Brain pericyte (primary cell): ENCODE results near the gene AMER1.
A peak's percentile ranks its signal among the peaks of the same experiment; 100 is the strongest.
"Not testable (repeated sequence)": the region's sequence is repeated elsewhere in the genome, so short reads cannot be mapped to it uniquely, and the experiment has no call there.

Experiments used
- DNase-seq: peaks from one replicate; pipeline ENCODE4 v3.0.0-alpha.2; 2012; ENCODE audit warnings: low read depth, low spot score

AMER1 gene

DNA sequence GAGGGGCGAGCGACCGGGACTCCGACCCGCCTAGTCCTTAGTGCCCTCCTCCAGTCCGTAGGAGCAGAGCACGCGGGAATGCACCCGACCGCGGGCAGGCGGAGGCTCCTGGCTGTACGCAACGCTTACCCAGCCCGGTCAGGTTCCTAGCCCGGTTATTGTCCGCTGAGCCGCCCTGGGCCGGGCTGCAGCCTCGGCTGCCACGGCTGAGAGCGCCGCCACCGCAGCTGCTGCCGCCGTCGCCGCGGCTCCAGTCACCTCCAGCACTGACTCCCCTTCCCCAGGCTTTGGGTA lies at the start of gene AMER1:
TSS of gene AMER1 (minus strand) at position 268 of the 294 bp plus-strand sequence. CDS start 12,422 bp downstream, outside the sequence.
- DNase-seq, result no peak

DNA sequence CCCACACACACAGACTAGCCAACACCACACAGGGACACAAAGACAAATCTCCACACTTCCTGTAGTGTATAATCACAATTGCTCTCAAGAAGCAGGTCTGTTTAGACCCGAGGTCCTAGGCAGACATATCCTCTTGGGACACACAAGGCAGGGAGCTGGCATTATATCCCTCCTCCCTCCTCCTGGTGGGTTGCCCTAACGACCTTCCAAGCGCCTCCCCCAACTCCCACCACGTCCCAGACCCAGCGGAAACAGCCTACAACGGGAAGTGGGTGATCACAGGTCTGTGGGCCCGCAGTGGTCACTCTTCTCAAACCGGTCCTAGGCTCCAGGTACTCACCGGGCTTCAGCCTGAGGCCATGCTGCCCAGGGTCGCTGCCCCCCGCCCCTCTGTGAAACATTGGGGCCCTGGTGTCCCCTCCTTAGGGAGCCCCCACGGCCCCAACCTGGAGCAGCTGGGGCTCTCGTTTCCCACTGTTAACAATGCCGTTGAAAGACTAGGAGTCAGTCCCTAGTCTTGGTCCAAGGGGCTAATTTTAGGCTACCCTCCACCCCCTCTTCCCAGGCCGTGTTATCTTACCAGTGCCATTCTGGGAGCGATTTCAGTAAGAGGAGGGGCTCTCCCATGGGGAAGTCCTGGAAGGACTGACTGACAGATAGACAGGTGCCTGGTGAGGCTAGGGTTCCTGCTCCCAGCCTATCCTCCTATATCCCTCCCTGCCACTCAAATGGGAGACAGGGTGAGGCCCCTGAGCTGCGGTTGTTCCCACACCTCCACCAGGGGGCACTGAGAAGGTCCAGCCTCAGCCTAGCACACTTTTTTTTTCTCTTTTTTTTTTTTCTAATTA lies 24.8 kb upstream of the AMER1 start, which contains the start of gene ASB12:
TSS of gene ASB12 (minus strand) at position 485 of the 848 bp plus-strand sequence. CDS start 4,957 bp downstream, outside the sequence.
- no peak for DNase-seq

DNA sequence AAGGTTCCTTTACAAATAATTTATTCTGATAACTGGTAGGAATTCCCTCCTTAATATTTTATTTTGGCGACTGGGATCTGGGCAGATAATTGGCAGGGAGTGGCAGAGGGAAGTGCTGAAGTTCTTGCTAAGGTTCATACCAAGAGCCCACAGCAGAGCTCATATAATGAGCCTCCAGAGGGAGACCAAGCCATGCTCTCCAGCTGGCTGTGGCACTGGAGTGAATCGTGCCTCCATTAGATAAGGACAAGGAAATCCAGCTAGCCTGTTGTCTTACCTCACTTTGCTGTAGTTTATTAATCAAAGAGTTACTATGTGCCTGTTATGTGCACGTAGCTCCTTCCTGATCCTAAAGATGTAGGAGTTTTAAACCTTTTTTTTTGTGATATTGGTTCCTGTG lies 23.6 kb upstream of the AMER1 start:
- DNase-seq, result no peak

DNA sequence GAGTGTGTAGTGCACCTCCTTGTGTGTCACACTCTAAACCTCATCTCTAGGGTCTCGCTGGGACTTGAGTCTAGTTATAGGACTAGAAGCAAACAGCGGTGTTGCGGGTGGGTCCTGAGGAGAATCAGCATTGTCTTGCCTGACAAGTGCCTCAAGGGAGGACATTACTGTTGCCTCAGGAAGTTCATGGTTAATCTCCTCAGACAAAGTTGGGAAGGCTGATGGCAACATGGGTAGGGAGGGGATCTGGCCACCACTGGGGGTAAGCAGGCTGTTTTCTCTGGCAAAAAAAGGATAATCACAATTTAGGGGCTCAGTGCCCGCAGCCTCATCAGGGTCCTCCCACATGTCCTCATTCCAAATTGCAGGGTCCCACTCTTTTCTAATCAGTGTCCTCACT lies 12.5 kb upstream of the AMER1 start:
- DNase-seq, result no peak

DNA sequence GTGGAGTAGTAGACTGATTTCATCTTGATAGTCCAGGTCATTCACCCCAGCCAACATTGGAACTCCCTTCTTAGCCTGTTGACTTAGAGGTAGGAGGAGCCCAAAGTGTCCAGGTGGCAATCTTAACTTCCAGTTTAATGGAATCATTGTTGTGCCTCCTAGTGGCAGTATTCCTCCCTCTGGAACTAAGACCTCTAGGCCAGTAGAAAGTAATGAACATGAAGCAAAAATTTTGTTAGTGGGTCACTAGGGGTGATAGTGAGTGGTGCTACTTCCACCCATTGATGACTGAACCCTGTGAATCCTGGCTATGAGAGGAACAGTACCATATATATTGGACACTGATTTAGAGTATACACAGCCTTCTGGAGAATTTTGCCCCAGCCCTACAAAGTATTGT lies 8.5 kb upstream of the AMER1 start:
- DNase-seq, result not testable (repeated sequence)

DNA sequence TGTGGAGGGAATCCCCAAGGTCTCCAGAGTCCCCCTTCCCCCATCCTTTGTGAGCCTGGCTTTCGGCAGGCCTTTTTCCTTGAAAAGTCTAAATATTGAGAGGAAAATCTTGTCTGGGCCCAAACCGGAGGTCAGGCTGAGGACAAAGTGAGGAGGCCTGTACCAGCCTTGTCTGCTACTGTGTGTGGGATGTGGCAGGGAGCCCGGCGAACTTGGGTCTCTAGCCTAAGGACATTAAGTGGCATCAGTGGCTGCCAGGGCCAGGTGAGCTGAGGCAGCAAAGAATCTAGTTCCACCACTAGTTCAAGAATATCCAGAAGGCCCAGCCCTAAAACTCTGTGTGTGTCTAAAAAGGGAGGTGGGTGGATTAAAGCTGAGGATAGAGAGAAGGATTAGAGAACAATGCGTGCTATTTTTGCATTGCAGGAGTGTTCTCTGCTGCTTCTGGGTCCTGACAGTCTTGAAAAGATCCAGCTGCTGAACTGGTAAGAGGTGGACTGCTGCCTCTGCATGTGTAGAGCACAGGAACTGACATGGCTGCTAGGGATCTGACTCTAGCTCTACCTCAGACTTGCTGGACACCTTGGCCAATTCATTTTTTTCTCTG lies 1.2 kb upstream of the AMER1 start:
- no peak for DNase-seq

- DNase-seq, result peak; percentile 66
These were observed 410 bp upstream of the AMER1 start for GRCh38 chrX:64205735-64206501.

GRCh38 chrX:64204701-64205440 lies 637 bp downstream of the AMER1 start:
- DNase-seq, result no peak

DNA sequence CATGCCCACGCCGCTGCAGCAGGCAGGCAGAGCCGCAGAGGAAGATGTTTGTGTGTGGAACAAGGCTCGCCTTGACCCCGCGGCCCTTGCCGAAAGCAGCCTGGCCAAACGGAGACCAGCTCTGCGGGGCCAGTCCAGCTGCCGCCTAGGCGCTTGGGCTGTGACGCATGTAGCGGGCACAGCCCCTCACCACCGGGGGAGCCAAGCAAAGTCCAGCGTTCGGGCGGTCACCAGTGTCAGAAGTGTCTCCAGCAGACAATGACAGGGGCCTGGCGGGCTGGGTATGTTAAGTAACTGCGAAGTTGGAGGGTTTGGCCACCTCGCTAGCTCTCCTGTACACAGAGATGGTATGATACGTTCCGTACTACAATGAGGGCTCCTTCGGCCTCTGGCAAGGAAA lies 1.3 kb downstream of the AMER1 start:
- no peak for DNase-seq

DNA sequence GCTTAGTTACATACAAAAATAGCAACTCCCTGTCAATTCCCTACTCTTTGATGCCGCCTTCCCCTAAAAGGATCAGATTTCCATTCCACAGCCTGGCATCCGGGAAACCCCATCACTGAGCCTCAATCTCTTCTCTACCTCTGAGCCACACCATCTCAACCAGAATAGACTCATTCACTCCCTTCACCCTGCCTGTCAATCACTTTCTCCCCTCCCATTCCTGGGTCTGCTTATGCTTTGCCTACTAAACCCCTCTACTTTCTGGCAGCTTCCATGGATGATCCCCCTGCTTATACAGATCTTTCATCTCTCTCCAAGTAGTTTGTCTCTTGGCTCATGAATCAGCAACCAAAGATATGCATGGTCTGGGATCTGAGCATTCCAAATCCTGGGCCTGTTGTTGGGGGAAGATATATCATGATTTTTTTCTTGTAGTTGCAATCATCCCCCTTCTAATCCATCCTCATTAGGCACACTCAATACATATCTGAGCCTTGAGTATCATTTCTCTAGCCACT lies 2.6 kb downstream of the AMER1 start:
- DNase-seq, result no peak

DNA sequence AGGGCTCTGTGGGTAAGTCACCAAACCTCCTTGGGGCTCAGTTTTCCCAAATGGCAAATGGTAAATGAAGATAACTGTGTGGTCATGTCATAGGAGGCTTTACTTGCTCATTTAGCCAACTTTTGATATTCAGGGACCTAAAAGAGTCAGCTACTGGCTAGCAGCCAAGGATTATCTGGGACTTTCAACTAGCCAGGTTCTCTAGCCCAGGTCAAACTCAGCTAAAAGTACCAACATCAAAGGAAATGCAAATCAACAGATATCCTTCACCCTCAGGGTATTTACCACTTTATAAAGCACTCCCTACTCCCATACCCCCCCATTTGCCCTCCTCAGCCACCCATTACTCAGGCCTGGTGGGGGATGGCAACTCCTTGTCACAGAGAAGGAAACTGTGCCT lies 7.5 kb downstream of the AMER1 start:
- no peak for DNase-seq

DNA sequence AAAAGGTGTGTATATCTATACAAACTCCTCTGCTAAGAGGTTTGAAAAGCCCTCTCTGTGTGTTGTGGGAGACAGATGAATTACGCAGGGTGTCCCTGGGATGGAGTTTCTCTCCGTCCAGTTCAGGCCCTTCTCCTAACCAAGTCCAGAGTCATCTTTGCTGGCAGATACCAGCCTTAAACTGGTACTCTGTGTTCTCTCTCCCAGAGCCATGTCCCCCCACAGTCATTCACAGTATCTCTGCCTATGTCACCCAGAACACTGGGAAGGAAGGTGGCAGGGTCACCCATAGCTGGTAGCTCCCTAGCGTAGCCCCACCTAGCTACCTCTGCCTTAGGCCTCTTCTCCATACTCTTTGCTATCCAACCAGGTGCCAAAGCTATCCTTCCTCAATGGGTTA lies 8.9 kb downstream of the AMER1 start:
- DNase-seq, result no peak

GRCh38 chrX:64195862-64196261 lies 9.6 kb downstream of the AMER1 start:
- no peak for DNase-seq

DNA sequence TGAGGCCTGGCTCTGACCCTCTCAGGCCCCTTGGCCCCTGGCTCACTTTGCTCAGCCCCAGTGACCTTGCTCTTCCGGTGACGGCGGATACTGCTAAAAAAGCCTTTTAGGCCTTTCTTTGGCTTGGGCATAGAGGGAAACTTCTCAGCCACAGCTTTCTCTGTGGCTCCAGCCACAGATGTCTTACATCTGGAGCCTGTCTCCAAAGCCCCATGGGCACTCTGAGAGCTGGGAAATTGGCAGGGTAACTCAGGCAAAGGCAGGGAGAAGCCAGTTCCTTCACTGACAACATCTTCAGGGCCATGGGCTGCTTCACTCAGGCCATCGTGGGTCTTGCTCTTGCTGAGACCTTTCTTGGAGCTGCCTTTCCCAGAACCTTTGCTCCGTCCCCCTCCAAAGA lies 12.8 kb downstream of the AMER1 start:
- DNase-seq, result no peak

DNA sequence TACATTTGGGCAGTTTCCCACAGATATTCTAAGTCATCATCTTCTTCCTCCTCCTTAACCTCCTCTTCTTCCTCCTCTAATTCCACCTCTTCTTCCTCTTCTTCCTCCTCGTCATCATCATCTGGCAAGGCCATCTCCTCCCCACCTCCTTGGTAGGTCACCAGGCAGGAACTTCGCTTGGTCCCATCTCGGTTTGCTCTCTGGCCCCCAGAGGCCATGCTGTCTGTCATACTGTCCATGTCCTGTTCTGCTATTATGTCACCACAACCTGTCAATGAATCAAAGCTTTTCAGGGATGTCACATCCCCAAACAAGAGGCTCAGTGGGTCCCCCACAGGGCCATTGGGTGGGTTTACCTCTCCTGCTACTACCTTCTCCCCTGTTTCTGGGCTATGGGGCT lies 13.5 kb downstream of the AMER1 start:
- no peak for DNase-seq

DNA sequence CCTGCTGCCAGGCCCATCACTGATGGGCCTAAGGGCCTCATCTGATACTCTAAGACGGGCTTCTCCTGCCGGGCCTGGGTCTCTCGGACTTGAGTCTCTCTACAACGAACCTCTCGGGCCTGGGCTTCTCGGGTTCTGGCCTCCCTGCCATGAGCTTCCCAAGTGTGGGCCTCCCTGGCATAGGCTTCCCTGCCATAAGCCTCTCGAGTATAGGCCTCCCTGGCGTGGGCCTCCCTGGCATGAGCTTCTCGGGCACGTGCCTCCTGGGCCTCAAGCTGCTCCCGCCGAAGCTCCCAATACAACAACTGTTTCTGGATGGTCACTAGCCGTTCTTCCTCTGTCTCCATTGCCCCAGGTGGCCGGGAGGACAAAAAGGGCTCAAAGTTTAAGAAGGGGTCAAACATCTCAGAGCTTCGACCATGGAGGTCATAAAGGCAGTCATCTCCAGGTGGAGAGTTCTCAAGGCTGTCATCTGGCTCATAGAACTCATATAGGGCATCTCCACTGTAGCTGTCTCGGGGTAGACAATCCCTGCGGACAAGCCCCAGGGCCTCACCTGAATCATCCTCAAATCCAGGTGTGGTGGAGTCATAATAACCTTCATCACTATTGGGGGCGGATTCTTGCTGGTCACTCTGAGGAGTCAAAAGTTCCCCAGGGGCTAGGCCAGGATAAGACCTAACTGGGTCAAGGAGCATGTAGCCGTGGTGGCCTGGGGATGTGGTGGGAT lies 14.1 kb downstream of the AMER1 start:
- DNase-seq, result no peak

- DNase-seq, result no peak
These were observed 15.3 kb downstream of the AMER1 start for GRCh38 chrX:64190136-64190740.

GRCh38 chrX:64188901-64189300 lies 16.6 kb downstream of the AMER1 start:
- DNase-seq, result no peak

DNA sequence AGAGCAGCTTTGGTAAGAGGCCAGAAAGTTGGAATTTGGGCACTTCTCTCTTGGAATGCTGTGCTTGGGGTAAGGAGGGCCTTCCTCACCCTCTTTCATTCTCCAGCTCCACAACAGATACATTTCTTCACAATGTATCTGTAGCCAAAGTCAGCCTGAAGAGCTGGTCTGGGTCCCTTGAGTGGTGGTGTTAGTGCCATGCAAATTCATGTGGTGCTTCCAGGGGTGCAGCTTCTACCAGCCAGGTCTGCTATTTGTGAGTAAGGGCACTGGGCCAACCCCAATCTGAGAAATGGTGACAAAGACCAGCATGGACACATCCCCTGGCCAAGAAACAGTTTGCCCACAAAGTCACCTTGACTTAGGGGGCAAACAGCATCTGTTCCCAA lies 17.8 kb downstream of the AMER1 start:
- no peak for DNase-seq

- DNase-seq, result no peak
These were observed 18.3 kb downstream of the AMER1 start for GRCh38 chrX:64186974-64187761.
